Heart left ventricle (tissue), 16 donors: Measurements from ENCODE around the gene PRXL2B. TPM values are rescaled to one million over a fixed set of nuclear protein-coding genes. Genes with fewer than 3 reads are reported as not detected.
"Not testable (repeated sequence)": the region's sequence is repeated elsewhere in the genome, so short reads cannot be mapped to it uniquely, and the experiment has no call there.

Experiments used
- ATAC-seq, 4 donors: fragments of 200-7000 bp; cut with Tn5 transposase; one replicate each; pipeline ENCODE4 v1.9.1; 2020 to 2022; ENCODE audit warnings: moderate library complexity in 4 of 4, mild to moderate bottlenecking in 3 of 4, moderate number of reproducible peaks in 1 of 4
- DNase-seq, 5 donors: peaks; one replicate each; pipeline ENCODE4 v3.0.0-alpha.2; 2020
- H3K27ac ChIP-seq, 12 donors: fragments of 200-600 bp; sonication (generic) in 4 of 12; one replicate each; pipeline versions ENCODE4 v1.5.0 to v1.8.0; 2016 to 2022; ENCODE audit warnings: mild to moderate bottlenecking in 2 of 12
- H3K27me3 ChIP-seq, 9 donors: fragments of 200-600 bp; sonication (generic) in 2 of 9; one replicate each; pipeline versions ENCODE4 v1.5.1 to v1.8.0; 2016 to 2022; ENCODE audit warnings: mild to moderate bottlenecking in 3 of 9
- H3K36me3 ChIP-seq, 9 donors: fragments of 200-600 bp; sonication (generic) in 2 of 9; one replicate each; pipeline versions ENCODE4 v1.5.0 to v1.8.0; 2018 to 2022; ENCODE audit warnings: mild to moderate bottlenecking in 2 of 9
- H3K4me1 ChIP-seq, 12 donors: fragments of 200-600 bp; sonication (generic) in 4 of 12; one replicate each; pipeline versions ENCODE4 v1.5.0 to v1.8.0; 2016 to 2022; ENCODE audit warnings: mild to moderate bottlenecking in 3 of 12
- H3K4me3 ChIP-seq, 12 donors: fragments of 200-600 bp; sonication (generic) in 4 of 12; one replicate each; pipeline versions ENCODE4 v1.5.0 to v1.8.0; 2017 to 2022; ENCODE audit warnings: mild to moderate bottlenecking in 9 of 12, moderate library complexity in 4 of 12
- H3K9me3 ChIP-seq, 12 donors: fragments of 200-600 bp; sonication (generic) in 4 of 12; one replicate each; pipeline versions ENCODE4 v1.5.0 to v1.8.0; 2016 to 2022; ENCODE audit warnings: mild to moderate bottlenecking in 1 of 12
- CTCF ChIP-seq, 12 donors: fragments of 200-600 bp; sonication (generic) in 4 of 12; IDR thresholded peaks; one replicate each; pipeline versions ENCODE4 v1.5.0 to v1.8.0; 2018 to 2022; ENCODE audit warnings: antibody characterized with exemption in 12 of 12, mild to moderate bottlenecking in 5 of 12
- POLR2A ChIP-seq, 2 donors: fragments of 450-650 bp; IDR thresholded peaks; one replicate each; pipeline ENCODE4 v1.6.1; 2017; ENCODE audit warnings: antibody characterized with exemption in 2 of 2, mild to moderate bottlenecking in 2 of 2, moderate library complexity in 2 of 2
- WGBS, 4 donors: extraction: QIAGEN DNeasy Blood & Tissue Kit in 2 of 4; methylation state at CpG; one replicate each; pipeline versions ENCODE4 v1.1.5 to v1.1.7; 2013 to 2018; 5-methylcytosine and 5-hydroxymethylcytosine counted together
- intact Hi-C, 10 donors: fragments of 100-400 bp; cut with DNase I; formaldehyde crosslinking; loops; one replicate each; pipeline versions ENCODE4 v1.11.1 to v1.14.2; 2022
- polyA plus RNA-seq, 2 donors: library from polyadenylated mRNA; stranded (reverse); fragments of 200-250 nt; gene quantifications; one replicate each; pipeline ENCODE4 v1.2.3, GENCODE V29; 2013
- total RNA-seq, 9 donors: library from RNA; depleted of rRNA in 2 of 9; stranded (reverse); fragments of >200 nt in 2 of 9; fragmentation: NEBNext Ultra II Directional in 3 of 9; extraction: Animal tissue kit (Norgen Biotek cat#: 25700) in 3 of 9; gene quantifications; one replicate each; pipeline versions ENCODE4 v1.1.0 to v1.2.4, GENCODE V29; 2016 to 2023
- donor health status: ischemic (EF 13 %, LVEDD 7.1; RV severe dilation, severe dysfunction).
- donor health status: healthy with polysubstance abuse.
- donor health status: DM: no; HTN: yes; CAD: no.
- donor health status: DM: no; HTN: no; CAD: no.
- donor health status: ischemic (EF 25% LVEDD 6.9; RV normal size, moderate dysfunction).
- donor health status: ischemic (EF 25% LVEDD 5.7; RV mildly dilated, moderate dysfunction).
- donor health status: healthy.
- donor health status: DM: yes; HTN: yes; CAD: no.
- donor health status: ischemic (EF 35%, LVEDD 5.7; RV mildly dilated, moderate dysfunction).
- donor health status: nonischemic (EF 11% LVEDD 7.7; RV severe dilation, severe dysfunction).
- donor health status: DM: yes; HTN: yes; CAD: no.
- donor health status: PGD.
- donor health status: ischemic (EF 29% LVEDD 5.4; RV normal size, mild dysfunction).
- donor health status: nonischemic (EF 23%, LVEDD 6.1; RV moderate dilation, normal function).

Gene PRXL2B
- total and polyA plus RNA-seq, 11 donors: 5.1 to 13.9 (median 7.9) TPM

- H3K36me3 ChIP-seq: no peaks in the 10 kb centered on the region
- TF ChIP-seq POLR2A (IDR thresholded peaks at IDR 0.05) (no peak), CTCF (IDR thresholded peaks at IDR 0.05) (no peak)
- ATAC-seq: no peak
Observed at GRCh38 chr1:2573250-2573920, 13.2 kb upstream of the PRXL2B start.

GRCh38 chr1:2574350-2574749, 12.2 kb upstream of the PRXL2B start:
- peaks cover 0 to 38% (median 22%) of the 10 kb centered on the region in 12 donors for H3K4me1 ChIP-seq
- intact Hi-C loops: loop anchor here in 1 of 10 donors (2.0 kb wide), 1 partner anchor 18 kb away; the partner anchor contains the start of gene TNFRSF14
- ATAC-seq: no peak
- 81 to 86% (median 82%) methylated on average over 9 of the region's 9 CpGs for whole genome bisulfite sequencing, 4 donors
- no peak for DNase-seq
- no peak for TF ChIP-seq POLR2A (IDR thresholded peaks at IDR 0.05)
- TF ChIP-seq CTCF (IDR thresholded peaks at IDR 0.05): no peak
- no peaks in the 10 kb centered on the region for H3K27me3 ChIP-seq
- peaks cover 0 to 12% (median 3%) of the 10 kb centered on the region in 12 donors for H3K9me3 ChIP-seq
- H3K27ac ChIP-seq: no peak overlapping the region
- no peak overlapping the region for H3K4me3 ChIP-seq
- H3K36me3 ChIP-seq: no peaks in the 10 kb centered on the region

More at GRCh38 chr1:2573250-2573920, 13.2 kb upstream of the PRXL2B start:
- H3K27ac ChIP-seq: no peak overlapping the region
- H3K4me3 ChIP-seq: no peak overlapping the region
- peaks cover 0 to 12% (median 3%) of the 10 kb centered on the region in 12 donors for H3K9me3 ChIP-seq
- intact Hi-C loops: no loop called here
- peaks cover 0 to 28% (median 17%) of the 10 kb centered on the region in 12 donors for H3K4me1 ChIP-seq
- no peak for DNase-seq
- no peaks in the 10 kb centered on the region for H3K27me3 ChIP-seq
- WGBS, 4 donors: 86 to 89% (median 88%) methylated on average over 8 of the region's 8 CpGs

- Histone ChIP-seq H3K9me3 (peaks cover 0 to 12% (median 3%) of the 10 kb centered on the region in 12 donors), H3K27me3 (peaks cover 0 to 7% (median 0%) of the 10 kb centered on the region in 9 donors), H3K36me3 (no peaks in the 10 kb centered on the region), H3K27ac (peak overlapping the region; percentile 23 to 89 (median 80)), H3K4me1 (peaks cover 0 to 40% (median 22%) of the 10 kb centered on the region in 12 donors), H3K4me3 (peak overlapping the region in 2 of 12 donors; percentile 17 to 19)
- intact Hi-C loops: loop anchor here in 2 of 10 donors (1.0 to 2.0 kb wide), 2 partner anchors 19 to 20 kb away; partner anchors contain the start of gene TNFRSF14 (in 2 of the 2)
- no peak for TF ChIP-seq CTCF (IDR thresholded peaks at IDR 0.05)
- no peak for TF ChIP-seq POLR2A (IDR thresholded peaks at IDR 0.05)
- ATAC-seq: peak in 1 of 4 donors; percentile 20
- 68 to 81% (median 71%) methylated on average over 18 to 23 of the region's 23 CpGs for WGBS, 4 donors
- DNase-seq: peak in 2 of 5 donors; percentile 22 to 66
Observed at GRCh38 chr1:2575801-2576663, 10.5 kb upstream of the PRXL2B start.

- peak overlapping the region; percentile 66 to 93 (median 88) for H3K27ac ChIP-seq
- DNase-seq: peak in 2 of 5 donors; percentile 22 to 58
- H3K27me3 ChIP-seq, ATAC-seq, H3K36me3 ChIP-seq: not testable (repeated sequence)
- peaks cover 0 to 12% (median 3%) of the 10 kb centered on the region in 12 donors for H3K9me3 ChIP-seq
- H3K4me3 ChIP-seq: peak overlapping the region in 8 of 12 donors; percentile 8 to 39 (median 30)
- whole genome bisulfite sequencing, 4 donors: 63 to 81% (median 71%) methylated on average over 13 to 22 of the region's 23 CpGs
- peaks cover 0 to 46% (median 22%) of the 10 kb centered on the region in 12 donors for H3K4me1 ChIP-seq
- intact Hi-C loops: loop anchor here in 1 of 10 donors (2.0 kb wide), 1 partner anchor 21 kb away; the partner anchor contains the start of gene TNFRSF14
Observed at GRCh38 chr1:2577565-2578075, 9.0 kb upstream of the PRXL2B start.
